Left hindlimb (tissue), 1 donor: ENCODE results near the gene PKNOX2.
A peak's percentile ranks its signal among the peaks of the same experiment; 100 is the strongest.

Experiments used
- DNase-seq: peaks from one replicate; pipeline ENCODE4 v3.0.0-alpha.2; 2018

Gene PKNOX2

DNA sequence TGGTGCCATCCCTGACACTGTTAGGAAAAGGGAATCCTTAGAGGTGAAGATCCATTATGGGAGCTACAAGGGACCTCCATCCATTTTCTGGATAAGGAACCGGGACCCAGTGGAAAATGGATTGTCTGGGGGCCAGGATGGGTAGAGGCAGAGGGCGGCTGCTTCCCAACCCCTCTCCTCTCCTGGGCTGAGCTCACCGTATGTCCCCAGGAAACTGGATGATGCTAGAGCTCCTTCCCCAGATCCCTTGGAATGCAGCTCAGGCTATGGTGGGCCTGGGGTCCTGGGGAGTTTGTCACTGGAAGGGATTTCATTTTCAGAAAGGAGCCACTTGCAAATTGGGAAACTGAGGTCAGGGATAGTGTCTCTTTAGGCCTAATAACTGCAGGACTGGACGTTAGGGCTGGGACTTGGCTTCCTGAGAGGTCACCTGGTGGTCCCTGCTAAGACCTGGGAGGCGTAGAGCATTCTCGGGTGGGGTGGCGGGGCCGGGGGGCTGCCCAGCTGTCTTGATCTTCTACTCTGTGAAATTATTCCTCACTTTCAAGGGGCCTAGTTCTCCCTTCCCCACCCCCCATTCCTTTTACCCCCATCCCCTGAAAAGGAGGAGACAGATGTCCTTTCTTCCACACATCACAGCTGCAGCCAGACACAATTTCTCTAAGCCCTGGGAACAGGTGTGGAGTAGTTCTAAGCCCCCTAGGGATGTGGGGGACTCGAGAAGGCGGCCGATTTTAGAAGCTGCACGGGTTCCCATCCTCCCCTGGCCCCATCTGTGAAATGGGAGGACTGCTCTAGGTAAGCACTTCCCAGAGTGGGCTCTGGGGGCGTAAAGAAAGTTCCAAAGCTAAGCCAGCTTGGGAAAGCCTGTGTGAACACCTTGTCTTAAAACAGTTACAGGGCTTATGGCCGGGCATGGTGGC lies 99.8 kb downstream of the PKNOX2 start:
- no peak for DNase-seq

DNA sequence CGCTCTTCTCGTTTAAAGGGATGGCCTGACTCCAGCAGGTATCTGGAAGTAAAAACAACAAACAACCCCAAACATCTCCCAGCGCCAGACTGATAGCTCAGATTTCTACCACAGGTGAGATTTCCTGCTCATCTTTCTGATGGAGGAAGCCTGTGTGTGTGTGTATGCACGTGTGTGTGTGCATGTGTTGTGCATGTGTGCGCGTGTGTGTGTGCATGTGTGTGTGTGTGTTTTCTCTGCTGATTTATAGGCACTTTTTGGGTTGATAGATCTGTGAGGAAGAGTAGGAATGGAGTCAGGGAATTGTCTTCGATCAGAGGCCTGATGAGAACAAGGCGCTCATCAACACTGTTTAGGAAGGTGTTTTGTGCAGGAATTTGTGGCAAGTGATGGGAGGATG lies 103.0 kb downstream of the PKNOX2 start:
- no peak for DNase-seq

DNA sequence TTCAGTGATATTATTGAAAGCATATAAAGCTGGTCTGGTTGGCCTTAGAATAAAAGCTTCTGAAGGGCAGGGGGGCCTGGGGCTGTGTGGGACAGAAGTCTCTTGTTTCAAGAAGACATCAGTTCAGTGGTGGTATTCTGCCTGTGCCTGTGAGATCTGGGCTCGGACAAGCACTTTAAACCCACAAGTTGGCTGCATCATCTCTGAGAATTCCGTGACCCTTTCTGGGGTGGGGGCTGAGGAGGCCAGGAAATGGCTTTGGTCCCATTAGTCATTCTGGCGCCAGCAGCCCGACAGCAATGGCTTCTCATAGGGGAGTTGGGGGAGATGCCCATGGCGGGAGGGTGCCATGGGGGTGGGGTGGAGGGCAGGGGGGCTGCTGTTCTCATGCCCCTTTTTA lies 104.1 kb downstream of the PKNOX2 start:
- no peak for DNase-seq

DNA sequence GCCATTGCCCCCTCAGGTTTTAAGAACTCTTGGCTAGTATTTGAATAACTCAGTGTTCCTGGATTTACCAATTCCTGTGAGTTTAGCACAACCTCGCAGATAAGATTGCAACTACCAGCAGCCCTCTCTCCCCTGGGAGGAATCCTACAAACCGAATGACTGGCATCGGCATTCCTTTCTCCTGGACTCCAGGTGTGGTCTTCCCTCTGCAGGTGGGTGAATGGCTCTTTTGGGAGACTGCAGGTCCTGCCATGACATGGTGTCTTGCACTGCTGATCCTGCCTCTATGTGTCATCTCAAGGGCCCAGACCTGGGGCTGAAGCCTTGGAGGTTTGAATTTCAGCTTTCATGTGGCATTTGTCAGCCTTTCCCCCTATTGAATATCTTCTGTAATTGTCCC lies 105.6 kb downstream of the PKNOX2 start:
- DNase-seq: no peak

DNA sequence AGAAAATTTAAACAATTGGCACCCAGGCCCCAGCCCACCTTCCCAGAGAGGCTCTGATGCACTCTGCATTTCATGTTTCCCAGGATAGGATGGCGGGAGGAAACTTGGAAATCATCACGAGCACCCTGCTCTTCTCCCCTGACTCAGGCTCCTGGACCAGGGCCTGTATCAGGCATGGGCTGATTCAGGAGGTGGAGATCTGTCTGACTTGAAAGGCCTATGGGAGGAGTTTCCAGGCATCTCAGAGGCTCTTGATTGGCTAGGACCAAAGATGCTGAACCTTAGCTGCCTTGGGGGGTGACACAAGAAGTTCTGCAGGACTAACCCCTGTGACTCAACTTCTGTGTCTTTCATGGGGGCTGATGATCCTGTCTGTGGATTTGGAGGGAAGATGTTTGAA lies 106.2 kb downstream of the PKNOX2 start:
- no peak for DNase-seq

DNA sequence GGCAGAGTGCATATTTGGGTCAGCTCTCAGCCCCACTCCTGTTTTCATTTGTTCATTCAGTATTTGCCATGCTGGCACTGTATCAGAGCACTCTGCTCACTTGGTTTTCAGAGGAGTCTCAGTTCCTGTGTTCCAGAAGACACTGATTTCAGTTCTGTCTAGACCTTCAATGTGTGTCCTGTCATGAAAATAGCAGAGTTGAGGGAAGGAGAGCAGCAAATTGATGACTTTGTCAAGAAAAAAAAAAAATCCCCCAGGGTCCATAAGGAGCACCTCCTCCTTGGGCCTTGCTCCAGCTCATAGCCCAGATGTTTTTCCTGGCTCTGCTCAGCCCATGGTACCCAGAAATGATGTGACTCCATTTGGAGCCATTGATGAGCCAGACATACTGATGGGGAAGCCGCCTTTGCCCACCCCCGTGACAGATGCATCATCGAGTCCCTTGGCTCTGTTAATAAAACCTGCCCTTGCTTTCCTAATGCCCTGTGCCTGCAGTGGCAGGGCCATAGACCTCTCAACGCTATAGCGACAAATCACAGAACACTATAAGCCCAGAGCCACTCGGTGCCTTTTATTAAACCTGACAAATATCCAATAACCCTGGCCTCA lies 107.0 kb downstream of the PKNOX2 start:
- no peak for DNase-seq

DNA sequence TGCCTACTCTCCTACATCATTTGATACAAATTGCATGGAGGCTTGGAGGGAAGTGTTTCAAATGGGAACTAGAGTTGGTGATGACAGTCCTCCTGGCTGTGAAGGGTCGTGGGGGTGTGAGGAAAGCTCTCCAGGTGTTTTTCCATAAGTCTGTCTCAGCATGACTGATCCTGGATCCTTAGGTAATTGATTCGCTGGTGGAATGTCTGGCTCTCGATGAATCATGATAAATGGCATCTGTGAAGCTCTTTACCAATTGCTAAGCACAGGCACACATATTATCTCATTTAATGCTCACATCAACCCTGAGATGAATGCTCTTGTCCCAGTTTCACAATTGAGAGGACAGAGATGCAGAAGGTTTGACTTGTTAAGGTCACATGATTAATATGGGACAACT lies 107.5 kb downstream of the PKNOX2 start:
- DNase-seq: no peak

DNA sequence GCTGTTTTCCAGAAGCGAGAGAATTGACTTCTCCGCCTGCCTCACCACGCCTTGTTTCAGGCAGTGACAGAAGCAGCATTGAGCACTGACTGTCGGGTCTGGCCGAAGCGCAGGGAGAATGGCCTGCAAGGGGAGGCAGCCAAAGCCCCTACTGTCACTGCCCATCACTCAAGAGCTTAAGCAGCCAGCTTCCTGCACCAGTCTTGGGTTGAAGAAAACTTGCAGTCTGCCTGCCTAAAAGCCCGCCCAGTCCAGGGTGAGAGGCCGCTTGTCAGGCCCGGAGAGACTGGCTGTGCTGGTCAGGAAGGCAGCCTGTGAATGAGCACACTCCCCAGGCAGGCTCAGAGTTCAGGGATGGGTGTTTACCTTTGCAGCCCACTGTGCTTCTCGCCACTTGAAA lies 108.3 kb downstream of the PKNOX2 start:
- DNase-seq: no peak

DNA sequence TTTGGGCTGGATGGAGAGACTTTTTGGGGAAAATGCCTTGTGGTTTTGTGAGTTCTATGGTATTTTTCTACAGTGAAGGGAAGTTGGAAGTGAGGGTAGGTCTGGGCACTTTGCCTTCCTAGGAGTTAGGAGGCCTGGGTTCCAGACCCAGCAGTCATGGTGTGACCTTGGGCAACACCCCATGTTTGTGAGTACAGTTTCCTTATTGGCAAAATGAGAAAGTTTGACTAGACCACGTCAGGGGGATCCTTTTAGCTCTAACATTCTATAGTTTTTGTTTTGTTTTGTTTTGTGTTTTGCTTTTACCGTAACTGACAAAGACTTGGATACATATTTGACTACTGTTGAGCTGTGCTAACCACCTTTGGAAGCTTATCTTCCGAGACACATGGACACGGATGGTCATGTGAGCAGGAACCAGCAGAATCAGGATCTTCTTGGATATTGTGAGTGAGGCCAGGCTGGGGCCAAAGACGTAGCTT lies 109.0 kb downstream of the PKNOX2 start:
- no peak for DNase-seq

DNA sequence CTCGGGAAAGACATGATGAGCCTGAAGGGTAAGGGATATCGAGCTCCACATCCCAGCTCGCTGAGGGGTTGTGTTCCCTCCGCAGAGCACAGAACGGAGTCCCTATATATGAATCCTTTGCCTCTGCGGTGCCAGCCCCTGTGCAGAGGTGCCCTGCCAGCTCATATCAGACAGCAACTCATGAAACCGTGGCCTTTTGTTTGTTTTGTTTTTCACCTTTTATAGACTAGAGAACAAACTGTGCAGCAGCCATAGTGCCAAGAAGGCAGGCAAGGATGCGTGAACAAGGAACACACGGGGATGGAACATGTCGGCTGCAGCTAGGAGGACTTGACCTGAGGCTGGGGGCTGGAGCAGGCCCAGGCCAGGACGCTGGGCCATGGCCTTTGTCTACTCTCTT lies 109.8 kb downstream of the PKNOX2 start:
- DNase-seq: no peak

DNA sequence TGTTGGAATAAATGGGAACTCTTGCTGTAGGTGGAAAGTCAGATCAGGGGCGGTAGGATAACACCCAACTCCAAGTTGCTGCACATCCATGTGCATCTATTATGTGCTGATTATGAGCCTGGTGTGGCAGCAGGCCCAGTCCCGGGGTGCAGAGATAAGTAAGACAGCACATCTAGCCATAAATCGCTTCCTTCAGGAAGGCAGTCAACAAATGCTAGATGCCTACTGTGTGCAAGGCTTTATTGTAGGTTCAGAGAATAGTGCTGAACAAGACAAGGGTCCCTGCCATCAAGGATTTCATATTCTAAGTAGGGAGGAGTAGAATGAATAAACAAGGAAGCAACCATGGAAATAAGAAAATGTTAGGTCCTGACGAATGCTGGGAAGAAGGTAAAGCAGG lies 110.2 kb downstream of the PKNOX2 start:
- DNase-seq: no peak

DNA sequence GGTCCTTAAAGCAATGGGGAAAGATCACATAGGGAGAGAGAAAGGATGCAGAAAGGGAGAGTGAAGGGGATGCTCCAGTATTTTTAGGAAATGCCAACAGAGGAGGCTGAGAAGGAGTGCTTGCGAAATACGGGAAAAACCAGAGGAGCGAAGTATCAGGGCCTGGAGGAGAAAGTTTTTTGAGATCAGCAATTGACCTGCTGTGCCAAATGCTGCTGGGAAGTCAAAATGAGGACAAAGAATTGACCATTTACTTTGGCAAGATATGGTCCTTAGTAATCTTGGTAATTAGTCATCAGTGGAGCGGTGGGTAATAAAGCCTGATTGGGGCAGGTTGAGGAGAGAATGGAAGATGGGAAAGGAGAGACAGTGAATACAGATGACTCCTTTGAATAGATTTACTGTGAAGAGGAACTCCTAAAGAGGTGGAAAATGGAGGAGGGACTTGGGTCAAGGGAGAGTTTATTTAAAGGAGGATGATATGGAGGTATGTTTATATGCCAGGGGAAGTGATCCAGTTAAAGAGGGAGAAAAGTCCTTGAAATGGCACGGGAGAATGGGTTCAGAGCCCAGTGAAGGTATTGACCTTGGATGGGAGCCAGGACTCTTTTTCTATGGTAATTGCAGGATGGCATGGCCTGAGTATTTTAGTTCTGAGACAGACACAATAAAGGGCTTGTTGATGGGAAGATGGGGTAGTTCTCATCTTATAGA lies 111.5 kb downstream of the PKNOX2 start:
- DNase-seq: no peak

DNA sequence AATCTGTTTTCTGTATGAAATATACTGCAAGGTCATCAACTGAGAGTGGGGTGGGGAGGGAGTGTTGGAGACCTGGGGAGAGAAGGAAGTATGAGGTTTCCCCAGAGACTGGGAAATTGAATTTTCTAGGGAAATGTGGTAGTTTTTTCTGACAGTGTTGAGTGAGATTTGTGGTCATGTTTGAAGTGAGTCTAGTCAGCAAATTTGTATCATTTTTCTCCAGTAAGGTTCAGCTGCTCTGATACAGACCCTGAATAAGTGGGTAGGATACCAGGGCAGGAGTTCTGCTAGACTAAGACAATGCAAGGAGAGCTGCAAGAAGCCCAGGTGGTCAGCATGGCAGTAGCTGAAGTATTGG lies 112.0 kb downstream of the PKNOX2 start:
- no peak for DNase-seq

DNA sequence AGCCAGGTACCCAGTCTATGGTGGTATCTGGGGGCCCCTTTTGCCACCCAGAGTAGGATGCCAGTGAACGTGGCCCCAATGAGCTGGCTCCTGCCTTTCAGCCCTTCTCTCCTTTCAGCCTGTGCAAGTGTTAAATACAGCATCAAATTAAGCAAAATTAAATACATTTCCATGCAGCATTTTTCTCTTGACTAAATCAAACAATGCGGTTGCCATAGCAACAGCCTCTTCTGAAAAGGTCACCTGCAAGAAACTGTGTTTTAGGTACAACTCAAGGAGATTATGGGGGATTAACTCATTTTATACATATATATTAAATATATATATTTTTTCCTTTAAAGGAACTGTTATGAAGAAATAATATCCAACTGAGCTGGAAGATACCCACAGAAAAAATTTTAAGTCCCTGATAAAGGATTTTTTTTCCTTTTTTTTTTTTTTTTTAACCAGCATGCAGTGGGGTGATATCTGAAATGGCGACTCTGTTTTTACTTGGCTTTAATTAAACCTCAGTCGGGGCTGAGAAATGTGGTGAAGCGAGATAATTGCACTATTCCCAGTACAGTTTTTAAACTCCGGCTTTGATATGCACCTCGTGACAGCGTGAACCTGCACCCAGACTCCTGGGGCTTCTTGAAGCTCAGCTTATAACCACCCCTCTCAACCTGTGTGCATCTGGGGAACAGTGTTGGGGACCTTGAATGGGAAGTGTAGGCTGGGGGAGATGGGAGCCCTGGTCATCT lies 115.3 kb downstream of the PKNOX2 start:
- no peak for DNase-seq

DNA sequence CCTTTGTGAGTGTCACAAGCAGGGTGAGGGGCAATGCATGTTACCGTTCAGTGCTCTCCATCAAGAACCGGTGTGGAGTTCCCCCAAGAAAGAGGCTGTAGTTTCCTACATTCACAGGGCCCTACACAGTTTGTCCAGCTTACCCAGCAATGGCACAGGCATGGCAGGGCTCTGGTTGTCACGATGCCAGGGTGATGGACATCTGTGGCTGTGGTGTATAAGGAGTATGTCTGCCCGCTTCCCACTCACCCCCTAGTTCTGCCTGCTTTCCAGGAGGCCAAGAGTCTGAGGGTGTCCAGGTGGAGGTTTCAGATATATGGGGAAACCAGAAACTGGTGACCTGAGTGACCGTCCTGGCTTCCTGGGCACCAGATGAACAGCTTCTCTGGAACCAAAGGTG lies 116.1 kb downstream of the PKNOX2 start:
- no peak for DNase-seq

DNA sequence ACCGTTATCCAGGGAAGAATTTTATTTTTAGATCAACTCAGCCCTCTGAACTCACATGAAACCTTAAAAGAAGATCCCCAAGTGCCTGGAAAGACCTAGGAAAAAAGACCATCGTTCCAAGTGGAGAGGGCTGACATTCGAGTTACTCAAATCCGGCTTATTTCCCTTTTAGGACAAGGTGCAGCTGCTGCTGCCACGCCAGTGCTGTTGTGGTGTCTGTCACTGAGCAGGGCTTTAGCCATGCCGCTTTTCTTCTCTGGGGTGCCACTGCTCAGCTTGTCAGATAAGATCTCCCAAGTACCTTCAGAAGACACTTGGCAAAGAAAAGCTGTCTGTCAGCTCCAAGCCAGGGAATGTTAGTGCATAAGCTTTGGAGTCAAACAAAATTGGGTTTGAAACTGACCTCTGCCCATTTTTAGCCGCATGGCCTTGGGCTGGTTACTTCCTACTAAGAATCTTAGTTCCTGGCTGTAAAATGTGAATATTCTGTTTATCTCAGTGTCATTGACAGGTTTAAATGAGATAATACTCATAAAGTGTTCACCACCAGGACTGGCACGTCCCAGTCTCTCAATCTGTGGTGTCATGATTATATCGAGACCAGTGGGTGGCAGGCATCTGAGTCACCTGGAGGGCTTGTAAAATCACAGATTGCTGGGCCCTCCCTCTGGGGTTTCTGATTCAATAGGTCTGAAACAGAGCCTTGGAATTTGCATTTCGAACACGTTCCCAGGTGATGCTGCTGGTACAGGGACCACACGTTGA lies 117.5 kb downstream of the PKNOX2 start:
- no peak for DNase-seq

DNA sequence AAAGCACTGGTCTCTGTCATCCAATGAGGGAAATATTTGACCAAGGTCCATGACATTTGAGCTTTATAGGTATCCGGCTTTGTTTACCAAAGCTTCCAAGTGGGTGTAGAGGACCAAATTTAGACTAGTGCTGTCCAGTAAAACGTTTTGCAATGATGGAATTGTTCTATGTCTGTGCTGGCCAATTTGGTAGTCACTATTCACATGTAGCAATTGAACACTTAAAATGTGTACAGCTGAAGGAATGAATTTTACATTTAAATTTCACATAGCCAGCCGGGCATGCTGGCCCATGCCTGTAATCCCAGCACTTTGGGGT lies 118.0 kb downstream of the PKNOX2 start:
- no peak for DNase-seq

DNA sequence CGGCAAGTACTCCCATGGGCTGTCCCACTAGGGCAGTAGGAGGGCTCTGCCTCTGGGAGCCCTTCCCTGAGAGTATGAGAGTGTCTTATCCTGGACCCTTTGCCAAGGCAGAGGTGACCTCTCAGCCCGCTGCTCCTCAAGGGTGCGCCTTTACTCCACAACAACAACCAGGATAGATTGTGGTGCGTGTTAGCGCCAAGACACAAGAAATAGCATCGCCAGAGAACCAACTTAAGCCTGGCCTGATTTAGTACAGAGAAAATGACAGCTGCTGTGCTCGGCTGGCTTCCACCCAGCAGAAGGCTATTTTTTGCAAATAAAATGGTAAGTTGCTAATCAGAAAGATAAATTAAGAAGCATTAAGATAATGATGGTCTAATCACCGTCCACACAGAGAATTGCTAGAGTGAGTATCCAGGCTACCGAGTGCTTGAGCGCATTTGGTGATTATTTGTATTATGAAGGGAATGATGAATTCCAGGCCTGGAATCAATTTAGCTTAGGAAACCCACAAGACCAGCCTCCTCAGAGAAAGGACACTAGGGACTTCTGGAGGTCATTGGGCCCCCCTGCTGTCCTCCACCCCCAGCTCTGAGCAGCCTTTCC lies 119.8 kb downstream of the PKNOX2 start:
- no peak for DNase-seq

DNA sequence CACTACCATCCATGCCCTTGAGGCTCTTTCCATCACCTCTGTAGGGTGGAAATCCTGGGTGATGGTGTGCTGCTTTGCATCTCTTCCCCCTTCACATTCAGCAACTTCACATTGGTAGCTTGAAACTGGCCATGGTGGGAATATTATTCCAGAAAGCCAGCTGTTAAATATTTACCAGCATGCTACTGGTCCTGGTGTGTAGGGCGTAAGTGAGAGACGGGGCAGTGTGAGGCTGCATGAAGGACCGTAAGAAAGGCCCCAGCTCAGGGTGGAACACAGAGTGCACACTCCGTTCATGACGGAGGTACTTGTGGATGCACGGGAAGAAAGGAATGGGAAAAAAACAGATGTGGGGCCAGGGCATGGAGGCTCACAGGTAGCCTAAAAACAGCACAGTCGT lies 121.3 kb downstream of the PKNOX2 start:
- peak; percentile 18 for DNase-seq

DNA sequence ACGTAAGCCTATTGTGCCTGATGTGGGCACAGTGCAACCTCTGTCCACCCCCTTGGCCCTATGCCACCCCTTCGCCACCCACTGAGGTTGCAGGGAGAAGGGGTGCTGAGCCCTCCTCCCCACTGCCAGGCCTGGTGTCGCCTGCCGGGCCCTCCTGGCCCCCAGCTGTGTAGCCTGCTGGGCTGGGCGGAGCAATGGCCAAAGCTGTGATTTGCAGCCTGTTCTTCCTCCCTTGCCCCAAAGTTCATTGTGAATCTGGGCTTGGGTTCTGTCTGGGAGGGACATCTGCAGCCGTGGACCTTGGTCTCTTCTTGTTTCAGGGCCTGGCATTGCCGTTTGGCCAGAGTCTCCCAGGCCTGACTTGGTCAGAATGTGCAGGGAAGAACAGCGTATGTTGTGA lies 121.9 kb downstream of the PKNOX2 start:
- DNase-seq: peak; percentile 26

DNA sequence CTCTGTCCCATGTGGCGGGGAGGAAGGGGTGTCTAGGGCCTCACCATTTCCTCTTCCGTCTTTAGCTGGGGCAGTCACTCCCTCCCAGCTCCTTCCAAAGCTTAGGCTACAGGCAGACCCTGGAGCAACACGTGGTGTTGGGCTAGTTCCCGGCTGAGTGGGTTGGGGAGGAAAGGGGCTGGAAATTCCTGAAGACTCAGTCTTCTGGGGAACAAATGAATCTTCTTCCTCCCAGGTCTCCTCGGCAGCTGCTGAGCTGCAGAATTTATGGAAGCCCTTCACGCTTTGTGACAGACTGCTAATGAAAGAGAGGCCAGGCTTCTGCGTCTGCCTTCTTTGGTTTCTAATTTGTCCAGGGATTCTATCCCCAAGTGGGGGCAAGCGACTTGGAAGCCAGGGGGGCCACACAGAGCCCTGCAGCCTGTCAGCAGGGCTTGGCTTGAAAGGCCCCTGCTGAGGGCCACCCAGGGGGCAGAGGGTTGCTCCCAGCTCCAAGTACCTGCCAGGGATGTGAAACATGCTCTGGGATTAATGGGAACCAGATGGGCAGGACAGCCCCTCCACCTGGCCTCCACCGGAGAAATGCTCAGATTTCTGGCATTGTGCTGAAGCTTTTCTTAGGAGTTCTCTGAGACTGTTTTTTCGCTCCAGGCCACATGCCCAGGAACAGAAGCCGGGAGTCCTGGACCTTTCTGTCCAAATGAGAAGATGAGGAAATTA lies 123.1 kb downstream of the PKNOX2 start:
- peak; percentile 91 for DNase-seq
